G401 (cell line): Measurements from ENCODE around the gene NUP188. TPM values are rescaled to one million over a fixed set of nuclear protein-coding genes. Genes with fewer than 3 reads are reported as not detected.

Source experiments
- DNase-seq: peaks from one replicate; pipeline ENCODE4 v3.0.0-alpha.2; 2015; ENCODE audit warnings: low spot score
- in situ Hi-C: cut with HindIII; loops from 2 replicates; pipeline ENCODE4 v1.10.0; 2016; ENCODE audit warnings: low sequenced_read_pairs, mixed read lengths
- total RNA-seq: library from RNA; depleted of rRNA; stranded (reverse); fragments of >200 nt; shearing (Covaris generic); gene quantifications from 2 replicates; pipeline ENCODE4 v1.2.3, GENCODE V29; 2014

Gene NUP188
- total RNA-seq, 1 experiment from 2014 or later: 68.6 TPM

GRCh38 chr9:128912270-128912853 is 35.1 kb upstream of the NUP188 start:
- in situ Hi-C loops: no loop called here
- no peak for DNase-seq

GRCh38 chr9:128913048-128913900 is 34.2 kb upstream of the NUP188 start:
- no peak for DNase-seq
- in situ Hi-C loops: no loop called here

GRCh38 chr9:128913995-128914772 is 33.3 kb upstream of the NUP188 start:
- in situ Hi-C loops: no loop called here
- no peak for DNase-seq

- DNase-seq: peak; percentile 74
- in situ Hi-C loops: no loop called here
Measured at GRCh38 chr9:128916204-128916603, 31.3 kb upstream of the NUP188 start.

- in situ Hi-C loops: no loop called here
- no peak for DNase-seq
Measured at GRCh38 chr9:128916745-128917144, 30.8 kb upstream of the NUP188 start.

GRCh38 chr9:128917151-128917849 is 30.2 kb upstream of the NUP188 start:
- DNase-seq: peak; percentile 80
- in situ Hi-C loops: no loop called here

GRCh38 chr9:128918921-128919320 is 28.6 kb upstream of the NUP188 start:
- DNase-seq: no peak
- in situ Hi-C loops: no loop called here

- no peak for DNase-seq
- in situ Hi-C loops: no loop called here
Measured at GRCh38 chr9:128919402-128920089, 28.0 kb upstream of the NUP188 start.

GRCh38 chr9:128920381-128921058 is 27.0 kb upstream of the NUP188 start, which contains the start of gene PHYHD1:
TSS of gene PHYHD1 (plus strand) at chr9:128920982. CDS start at chr9:128922324, 1,342 bp downstream.
- DNase-seq: peak; percentile 46
- in situ Hi-C loops: no loop called here

GRCh38 chr9:128921881-128922763 is 25.4 kb upstream of the NUP188 start:
- in situ Hi-C loops: no loop called here

GRCh38 chr9:128923493-128923883 is 24.0 kb upstream of the NUP188 start:
- no peak for DNase-seq
- in situ Hi-C loops: no loop called here

More at GRCh38 chr9:128921881-128922763, 25.4 kb upstream of the NUP188 start:
- peak; percentile 22 for DNase-seq

GRCh38 chr9:128927731-128928411 is 19.6 kb upstream of the NUP188 start:
- in situ Hi-C loops: no loop called here
- DNase-seq: peak; percentile 72

GRCh38 chr9:128928624-128929023 is 18.9 kb upstream of the NUP188 start:
- in situ Hi-C loops: no loop called here
- DNase-seq: no peak

- DNase-seq: no peak
- in situ Hi-C loops: no loop called here
Measured at GRCh38 chr9:128929560-128929959, 17.9 kb upstream of the NUP188 start.

- no peak for DNase-seq
- in situ Hi-C loops: no loop called here
Measured at GRCh38 chr9:128933731-128934130, 13.8 kb upstream of the NUP188 start.

GRCh38 chr9:128936171-128936865 is 11.2 kb upstream of the NUP188 start:
- in situ Hi-C loops: no loop called here
- no peak for DNase-seq
